Esophagus squamous epithelium (tissue), 5 donors: ENCODE measurements around the gene ARF3. TPM values are rescaled to one million over a fixed set of nuclear protein-coding genes. Genes with fewer than 3 reads are reported as not detected.
A peak's percentile ranks its signal among the peaks of the same experiment; 100 is the strongest.

ENCODE experiments used
- DNase-seq: peaks from one replicate; lab custom pipeline; 2025; lab: John Stamatoyannopoulos, UW
- H3K27ac ChIP-seq, 4 donors: fragments of 200-600 bp; sonication (generic); one replicate each; pipeline ENCODE4 v1.5.1; 2016 to 2019; ENCODE audit warnings: mild to moderate bottlenecking in 1 of 4
- H3K27me3 ChIP-seq, 4 donors: fragments of 200-600 bp; sonication (generic); 1 replicate in 3 of 4; 2 replicates in 1 of 4; pipeline versions ENCODE4 v1.5.1 to v1.6.0; 2017 to 2021; ENCODE audit warnings: antibody characterized with exemption in 1 of 4
- H3K36me3 ChIP-seq, 3 donors: fragments of 200-600 bp; sonication (generic); one replicate each; pipeline ENCODE4 v1.5.1; 2016 to 2019
- H3K4me1 ChIP-seq, 3 donors: fragments of 200-600 bp; sonication (generic); one replicate each; pipeline ENCODE4 v1.5.1; 2017 to 2019
- H3K4me3 ChIP-seq, 4 donors: fragments of 200-600 bp; sonication (generic); 1 replicate in 3 of 4; 2 replicates in 1 of 4; pipeline ENCODE4 v1.5.1; 2016 to 2019; ENCODE audit warnings: mild to moderate bottlenecking in 2 of 4, moderate library complexity in 1 of 4
- H3K9me3 ChIP-seq, 3 donors: fragments of 200-600 bp; sonication (generic); one replicate each; pipeline ENCODE4 v1.5.1; 2016 to 2019
- CTCF ChIP-seq, 6 experiments: fragments of 450-650 bp in 4 of 6; fragments of 200-600 bp in 2 of 6; sonication (generic) in 2 of 6; IDR thresholded peaks; one replicate each; pipeline ENCODE4 v1.5.1; 2016 to 2019; ENCODE audit warnings: antibody characterized with exemption in 6 of 6, mild to moderate bottlenecking in 4 of 6, moderate library complexity in 4 of 6
- POLR2A ChIP-seq, 4 donors: fragments of 450-650 bp; IDR thresholded peaks; one replicate each; pipeline ENCODE4 v1.6.1; 2017; ENCODE audit warnings: antibody characterized with exemption in 4 of 4, mild to moderate bottlenecking in 4 of 4, moderate library complexity in 3 of 4
- WGBS, 2 donors: methylation state at CpG; one replicate each; pipeline ENCODE4 v1.1.5; 2018; 5-methylcytosine and 5-hydroxymethylcytosine counted together
- intact Hi-C: fragments of 100-400 bp; cut with DNase I; formaldehyde crosslinking; loops from one replicate; pipeline ENCODE4 v1.15.0; 2022
- total RNA-seq, 4 donors: library from RNA; depleted of rRNA; stranded (reverse); fragments of >200 nt; gene quantifications; one replicate each; pipeline ENCODE4 v1.1.0, GENCODE V29; 2016
- donor health status: DM: yes; HTN: yes; CAD: no.

The ARF3 gene
- total RNA-seq, 4 donors from 2014 or later = 52.2 to 76.2 (median 61.6) TPM

DNA sequence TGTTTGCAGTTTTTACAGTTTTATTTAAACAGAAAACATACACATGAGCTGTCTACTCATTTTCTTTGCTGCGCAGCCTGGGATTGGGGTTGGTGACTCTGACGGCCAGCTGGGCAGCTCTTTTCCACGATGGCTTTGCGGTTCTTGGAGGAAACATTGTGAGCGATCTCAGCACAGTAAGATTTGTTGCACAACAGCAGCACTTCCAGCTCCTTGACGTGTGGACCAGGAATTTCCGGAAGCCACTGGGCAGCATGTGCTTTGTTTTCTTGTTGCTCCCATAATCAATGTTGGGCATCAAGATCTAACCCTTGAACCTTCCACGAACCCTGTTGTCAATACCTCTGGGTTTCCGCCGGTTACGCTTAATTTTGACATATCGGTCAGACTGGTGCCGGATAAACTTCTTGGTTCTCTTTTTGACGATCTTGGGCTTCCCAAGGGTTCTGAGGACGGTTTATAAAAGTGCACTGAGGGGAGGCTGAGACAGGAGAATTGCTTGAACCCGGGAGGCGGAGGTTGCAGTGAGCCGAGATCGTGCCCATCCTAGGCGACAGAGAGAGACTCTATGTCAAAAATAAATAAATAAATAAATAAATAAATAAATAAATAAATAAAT, 53.8 kb downstream of the ARF3 start:
- H3K36me3 ChIP-seq = no peaks in the 10 kb centered on the region
- peak overlapping the region in 1 of 4 donors; percentile 7 for H3K4me3 ChIP-seq
- H3K4me1 ChIP-seq = peaks cover 0 to 11% (median 0%) of the 10 kb centered on the region in 3 donors
- TF ChIP-seq CTCF (IDR thresholded peaks at IDR 0.05) (no peak), POLR2A (IDR thresholded peaks at IDR 0.05) (no peak)
- H3K27me3 ChIP-seq = no peaks in the 10 kb centered on the region
- intact Hi-C loops = no loop called here
- WGBS, 2 donors = 46 to 60% methylated on average over 13 to 15 of the region's 20 CpGs
- H3K9me3 ChIP-seq = no peaks in the 10 kb centered on the region
- no peak overlapping the region for H3K27ac ChIP-seq
- DNase-seq = no peak

DNA sequence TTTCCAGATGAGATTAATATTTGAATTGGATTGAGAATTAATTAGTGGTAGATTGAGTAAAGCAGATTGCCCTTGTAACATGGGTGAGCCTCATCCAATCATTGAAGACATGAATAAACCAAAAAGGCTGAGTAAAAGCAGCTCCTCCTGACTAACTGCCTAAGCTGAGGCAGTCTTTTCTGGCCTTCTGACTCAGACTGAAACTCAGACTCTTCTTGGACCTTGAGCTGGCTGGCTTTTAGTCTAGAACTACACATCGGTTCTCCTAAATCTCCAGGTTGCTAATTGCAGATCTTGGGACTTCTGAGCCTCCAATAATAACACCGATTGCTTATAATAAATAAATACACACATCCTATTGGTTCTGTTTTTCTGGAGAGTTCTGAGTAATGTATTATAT, 56.0 kb downstream of the ARF3 start:
- intact Hi-C loops = no loop called here
- 73 to 87% methylated on average over 2 of the region's 2 CpGs for WGBS, 2 donors
- peaks cover 0 to 5% (median 0%) of the 10 kb centered on the region in 4 donors for H3K27me3 ChIP-seq
- H3K36me3 ChIP-seq = no peaks in the 10 kb centered on the region
- H3K9me3 ChIP-seq = no peaks in the 10 kb centered on the region
- TF ChIP-seq CTCF (IDR thresholded peaks at IDR 0.05) (no peak), POLR2A (IDR thresholded peaks at IDR 0.05) (no peak)
- H3K4me3 ChIP-seq = no peak overlapping the region
- no peak for DNase-seq
- peaks cover 0 to 11% (median 0%) of the 10 kb centered on the region in 3 donors for H3K4me1 ChIP-seq
- no peak overlapping the region for H3K27ac ChIP-seq

GRCh38 chr12:48899651-48900050, 57.6 kb downstream of the ARF3 start:
- Histone ChIP-seq H3K4me1 (peaks cover 0 to 11% (median 0%) of the 10 kb centered on the region in 3 donors), H3K36me3 (no peaks in the 10 kb centered on the region), H3K27ac (no peak overlapping the region), H3K27me3 (peaks cover 0 to 5% (median 0%) of the 10 kb centered on the region in 4 donors), H3K9me3 (no peaks in the 10 kb centered on the region), H3K4me3 (no peak overlapping the region)
- TF ChIP-seq POLR2A (IDR thresholded peaks at IDR 0.05) (no peak), CTCF (IDR thresholded peaks at IDR 0.05) (no peak)
- WGBS, 2 donors = 57 to 64% methylated on average over 2 of the region's 2 CpGs
- DNase-seq = no peak
- intact Hi-C loops = no loop called here

DNA sequence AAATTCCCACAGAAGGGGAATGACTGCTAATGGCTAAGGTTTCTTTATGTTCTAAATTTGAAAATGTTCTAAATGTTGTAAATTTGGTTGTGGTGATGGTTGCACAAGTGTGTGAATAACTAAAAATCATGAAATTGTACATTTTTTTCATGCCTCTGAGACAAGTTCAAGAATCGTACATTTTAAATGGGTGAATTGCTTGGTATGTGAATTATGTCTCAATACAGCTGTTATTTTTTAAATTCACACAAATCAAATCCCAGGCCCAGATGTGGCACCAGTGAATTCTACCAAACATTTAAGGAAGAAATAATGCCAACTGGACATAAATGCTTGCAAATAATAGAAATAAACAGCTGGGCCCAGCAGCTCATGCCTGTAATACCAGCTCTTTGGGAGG, 63.0 kb downstream of the ARF3 start:
- Histone ChIP-seq H3K36me3 (no peaks in the 10 kb centered on the region), H3K9me3 (no peaks in the 10 kb centered on the region), H3K27ac (no peak overlapping the region), H3K27me3 (peaks cover 0 to 31% (median 0%) of the 10 kb centered on the region in 4 donors), H3K4me1 (peaks cover 8 to 11% (median 9%) of the 10 kb centered on the region in 3 donors), H3K4me3 (no peak overlapping the region)
- 67% methylated on average over 1 of the region's 1 CpG for WGBS, 2 donors
- intact Hi-C loops = no loop called here
- no peak for DNase-seq
- TF ChIP-seq CTCF (IDR thresholded peaks at IDR 0.05) (no peak), POLR2A (IDR thresholded peaks at IDR 0.05) (no peak)

DNA sequence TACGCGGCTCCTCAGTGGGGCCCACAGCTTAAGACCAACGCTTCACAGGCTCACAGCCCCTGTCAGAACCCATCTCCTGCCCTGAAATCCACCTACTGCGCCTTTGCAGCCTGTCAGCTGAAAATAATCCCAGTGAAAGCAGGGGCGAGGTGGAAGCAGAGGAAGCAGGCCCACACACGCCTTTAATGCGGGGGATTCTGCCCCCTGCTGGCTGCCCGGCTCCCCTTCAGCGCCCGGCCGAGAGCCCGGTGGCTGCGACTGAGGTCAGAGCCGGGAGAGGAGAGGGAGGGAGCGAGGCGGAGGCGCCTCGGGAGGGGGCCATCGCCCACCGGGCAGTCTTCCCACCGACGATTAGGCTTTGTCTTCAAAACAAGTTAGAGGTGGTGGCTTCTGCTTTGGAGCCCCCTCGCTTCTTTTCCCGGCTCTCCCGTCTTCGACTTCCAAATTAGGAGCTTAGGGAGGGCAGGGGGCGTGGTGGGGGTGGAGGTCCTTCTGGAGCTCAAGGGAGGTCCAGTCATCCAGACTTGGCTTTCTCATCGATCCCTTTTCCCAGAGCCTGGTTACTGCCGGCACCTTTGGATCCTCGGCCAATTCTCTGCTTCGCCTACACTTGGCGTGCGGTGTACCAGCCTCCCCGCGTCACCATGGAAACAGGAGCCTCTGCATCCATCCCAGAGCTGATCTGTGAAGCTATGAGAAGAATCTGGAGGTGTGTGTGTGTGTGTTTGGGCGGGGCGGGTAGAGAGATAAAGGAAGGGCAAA, 66.4 kb downstream of the ARF3 start:
- peak overlapping the region in 3 of 4 donors; percentile 14 to 46 (median 32) for H3K4me3 ChIP-seq
- TF ChIP-seq POLR2A (IDR thresholded peaks at IDR 0.05) = no peak
- peak; percentile 71 to 95 (median 90) for TF ChIP-seq CTCF (IDR thresholded peaks at IDR 0.05)
- H3K27ac ChIP-seq = no peak overlapping the region
- H3K27me3 ChIP-seq = peaks cover 0 to 26% (median 0%) of the 10 kb centered on the region in 4 donors
- no peaks in the 10 kb centered on the region for H3K9me3 ChIP-seq
- DNase-seq = no peak
- H3K36me3 ChIP-seq = no peaks in the 10 kb centered on the region
- peaks cover 8 to 11% (median 9%) of the 10 kb centered on the region in 3 donors for H3K4me1 ChIP-seq
- intact Hi-C loops = loop anchor here (2.0 kb wide), 1 partner anchor 38 kb away; the partner anchor contains the start of gene DDX23
- WGBS, 2 donors = 5 to 21% methylated on average over 6 to 34 of the region's 37 CpGs
